Type B pancreatic cell (in vitro differentiated cells): Measurements from ENCODE around the gene ZDHHC7. TPM values are rescaled to one million over a fixed set of nuclear protein-coding genes. Genes with fewer than 3 reads are reported as not detected.

Experiments used
- DNase-seq: peaks from one replicate; pipeline ENCODE4 v3.0.0; 2021; ENCODE audit warnings: mixed read lengths; ENCODE audit not compliant: unreplicated experiment; ENCODE audit errors: extremely low spot score
- H3K27ac Mint-ChIP-seq: 2 replicates; pipeline ENCODE4 v1.8.0; 2021; ENCODE audit warnings: mild to moderate bottlenecking, mixed read lengths
- H3K27me3 Mint-ChIP-seq: 2 replicates; pipeline ENCODE4 v1.8.0; 2021; ENCODE audit warnings: mixed read lengths
- H3K36me3 Mint-ChIP-seq: 2 replicates; pipeline ENCODE4 v1.8.0; 2021; ENCODE audit warnings: mixed read lengths
- H3K4me1 Mint-ChIP-seq: one replicate; pipeline ENCODE4 v1.8.0; 2021; ENCODE audit warnings: mixed read lengths; ENCODE audit not compliant: unreplicated experiment
- H3K4me3 Mint-ChIP-seq: 2 replicates; pipeline ENCODE4 v1.8.0; 2021; ENCODE audit warnings: mild to moderate bottlenecking, mixed read lengths
- H3K9me3 Mint-ChIP-seq: 2 replicates; pipeline ENCODE4 v1.8.0; 2021; ENCODE audit warnings: mixed read lengths
- CTCF ChIP-seq: fragments of 200-600 bp; sonication (generic); conservative IDR thresholded peaks from 2 replicates; pipeline ENCODE4 v1.5.0; 2021; ENCODE audit warnings: antibody characterized with exemption, mild to moderate bottlenecking
- total RNA-seq: library from RNA; stranded (reverse); gene quantifications from 2 replicates; pipeline ENCODE4 v1.2.1, GENCODE V29; 2021; ENCODE audit warnings: low replicate concordance

ZDHHC7 gene
- total RNA-seq, 1 donor from 2014 or later, result 47.1 TPM

GRCh38 chr16:84928679-84929420 is 82.5 kb downstream of the ZDHHC7 start:
- Mint-ChIP-seq H3K4me1 (peaks cover 31% of the 10 kb centered on the region), H3K9me3 (no peaks in the 10 kb centered on the region), H3K36me3 (no peaks in the 10 kb centered on the region), H3K27ac (no peak overlapping the region), H3K27me3 (peaks cover 5% of the 10 kb centered on the region), H3K4me3 (no peak overlapping the region)
- DNase-seq, result no peak
- TF ChIP-seq CTCF, result no peak

DNA sequence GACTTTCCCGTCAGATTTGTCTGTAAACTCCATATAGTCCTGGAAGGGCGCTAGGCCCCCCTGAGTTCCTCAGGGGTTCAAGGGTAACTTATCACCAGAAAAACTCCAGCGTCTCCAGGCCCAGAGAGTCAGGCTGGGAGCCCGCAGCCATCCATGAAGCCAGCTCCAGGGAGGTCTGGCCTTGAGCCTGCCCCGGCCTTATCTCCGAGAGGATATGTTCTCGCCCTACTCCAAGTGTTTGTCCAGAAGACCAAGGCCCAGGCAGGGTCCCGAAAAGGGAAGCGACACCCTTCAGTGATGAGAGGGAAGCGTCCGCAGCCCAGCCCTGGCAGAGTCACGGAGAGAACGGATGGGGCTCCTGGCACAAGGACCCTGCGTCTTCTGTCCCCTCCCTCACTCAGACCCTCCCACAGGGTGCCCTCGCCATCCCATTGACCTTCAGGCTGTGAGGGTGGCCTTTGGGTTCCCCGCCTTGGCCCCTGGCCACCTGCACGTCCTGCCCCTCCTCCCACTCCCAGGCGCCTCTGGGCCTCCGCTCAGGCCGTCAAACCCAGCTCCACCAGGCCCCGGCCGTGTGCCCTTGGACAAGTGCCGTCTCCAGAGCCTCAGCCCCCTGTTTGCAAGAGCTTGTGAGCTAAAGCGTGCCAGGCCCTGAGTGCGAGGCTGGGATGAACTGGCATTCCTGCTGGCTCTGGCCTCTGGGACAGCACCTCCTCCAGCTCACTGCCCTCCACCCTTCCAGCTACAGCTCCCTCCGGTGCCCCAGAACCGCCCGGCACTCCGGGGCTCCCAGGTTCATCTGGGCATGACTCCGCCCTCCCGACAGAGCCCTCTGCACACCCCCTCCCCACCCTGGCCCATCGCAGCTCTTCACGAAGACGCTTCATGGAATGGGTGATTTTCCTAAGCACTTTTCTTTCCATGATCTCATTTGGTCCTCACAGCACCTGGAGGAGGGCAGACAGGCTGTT is 83.4 kb downstream of the ZDHHC7 start:
- Mint-ChIP-seq H3K9me3 (no peaks in the 10 kb centered on the region), H3K4me1 (peaks cover 31% of the 10 kb centered on the region), H3K36me3 (no peaks in the 10 kb centered on the region), H3K4me3 (no peak overlapping the region), H3K27ac (no peak overlapping the region), H3K27me3 (peaks cover 5% of the 10 kb centered on the region)
- TF ChIP-seq CTCF, result no peak
- no peak for DNase-seq

DNA sequence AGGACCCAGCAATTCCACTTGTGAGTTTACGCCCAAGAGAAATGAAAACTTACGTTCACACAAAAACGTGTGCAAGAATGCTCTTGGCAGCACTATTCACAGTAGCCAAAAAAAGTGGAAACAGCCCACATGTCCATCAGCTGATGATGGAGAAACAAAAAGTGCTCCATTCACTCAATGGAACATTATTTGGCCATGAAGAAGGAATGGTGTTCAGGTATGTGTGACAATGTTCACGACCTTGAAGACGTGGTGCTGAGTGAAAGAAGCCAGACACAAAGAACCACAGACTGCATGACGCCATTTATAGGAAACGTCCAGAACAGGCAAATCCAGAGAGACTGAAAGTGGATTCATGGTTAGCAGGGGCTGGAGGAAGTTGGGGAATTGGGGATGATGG is 84.9 kb downstream of the ZDHHC7 start:
- Mint-ChIP-seq H3K36me3 (no peaks in the 10 kb centered on the region), H3K27me3 (no peaks in the 10 kb centered on the region), H3K27ac (no peak overlapping the region), H3K9me3 (no peaks in the 10 kb centered on the region), H3K4me1 (peaks cover 23% of the 10 kb centered on the region), H3K4me3 (no peak overlapping the region)
- TF ChIP-seq CTCF, result no peak
- DNase-seq, result no peak

DNA sequence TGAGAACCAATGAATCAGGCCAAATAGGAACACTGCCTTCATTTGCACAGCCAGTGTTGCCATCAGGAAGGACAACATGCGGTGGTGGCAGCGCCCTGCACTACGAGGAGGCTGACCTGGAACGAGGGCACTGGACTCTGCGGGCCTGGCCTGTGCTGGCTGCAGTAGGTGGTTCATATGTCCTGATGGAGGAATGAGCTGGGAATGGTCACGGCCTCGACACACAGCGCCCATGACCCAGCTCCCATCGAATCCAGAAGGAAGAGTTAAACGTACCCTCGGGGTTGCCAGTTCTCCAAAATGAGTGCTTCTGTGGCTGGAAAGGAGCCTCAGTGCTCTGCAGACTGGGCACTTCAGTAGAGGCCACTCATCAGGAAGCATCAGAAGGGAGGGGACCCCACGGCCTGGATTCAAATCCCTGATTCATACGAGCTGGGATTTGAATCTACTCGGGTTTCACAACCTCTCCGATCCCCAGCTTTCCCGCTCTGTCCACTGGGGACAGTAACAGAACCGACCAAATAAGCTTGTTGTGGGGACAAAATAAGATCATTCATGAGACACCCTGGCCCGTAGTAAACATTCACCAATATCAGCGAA is 85.5 kb downstream of the ZDHHC7 start:
- no peak overlapping the region for H3K27ac Mint-ChIP-seq
- no peaks in the 10 kb centered on the region for H3K36me3 Mint-ChIP-seq
- TF ChIP-seq CTCF, result no peak
- DNase-seq, result no peak
- H3K4me1 Mint-ChIP-seq, result peaks cover 23% of the 10 kb centered on the region
- H3K27me3 Mint-ChIP-seq, result no peaks in the 10 kb centered on the region
- no peaks in the 10 kb centered on the region for H3K9me3 Mint-ChIP-seq
- no peak overlapping the region for H3K4me3 Mint-ChIP-seq

- H3K27ac Mint-ChIP-seq, result no peak overlapping the region
- no peaks in the 10 kb centered on the region for H3K27me3 Mint-ChIP-seq
- H3K4me3 Mint-ChIP-seq, result no peak overlapping the region
- DNase-seq, result no peak
- no peaks in the 10 kb centered on the region for H3K9me3 Mint-ChIP-seq
- no peaks in the 10 kb centered on the region for H3K36me3 Mint-ChIP-seq
- TF ChIP-seq CTCF, result peak; percentile 75
- peaks cover 28% of the 10 kb centered on the region for H3K4me1 Mint-ChIP-seq
Measured at GRCh38 chr16:84925092-84925772, 86.1 kb downstream of the ZDHHC7 start.
